Fibroblast of gingiva (primary cell): ENCODE measurements around the gene RNF217.
"Not testable (repeated sequence)": the region's sequence is repeated elsewhere in the genome, so short reads cannot be mapped to it uniquely, and the experiment has no call there.

Source experiments
- DNase-seq: peaks from one replicate; pipeline ENCODE4 v3.0.0-alpha.2; 2011; ENCODE audit warnings: low read depth

The RNF217 gene

GRCh38 chr6:124962639-124963415 is 590 bp downstream of the RNF217 start:
- peak; percentile 35 for DNase-seq

GRCh38 chr6:124963416-124963785 is 1.2 kb downstream of the RNF217 start:
- DNase-seq, result peak; percentile 79

GRCh38 chr6:124963831-124964763 is 1.9 kb downstream of the RNF217 start:
- DNase-seq, result peak; percentile 90

GRCh38 chr6:124964764-124965105 is 2.5 kb downstream of the RNF217 start:
- no peak for DNase-seq

- DNase-seq, result not testable (repeated sequence)
Measured at GRCh38 chr6:124965424-124965850, 3.2 kb downstream of the RNF217 start.

GRCh38 chr6:124967444-124967843 is 5.2 kb downstream of the RNF217 start:
- no peak for DNase-seq

- no peak for DNase-seq
Measured at GRCh38 chr6:124968401-124968800, 6.2 kb downstream of the RNF217 start.

GRCh38 chr6:124970243-124970642 is 8.0 kb downstream of the RNF217 start:
- DNase-seq, result peak; percentile 21

GRCh38 chr6:124970763-124971162 is 8.5 kb downstream of the RNF217 start:
- no peak for DNase-seq

- DNase-seq, result no peak
Measured at GRCh38 chr6:124973780-124974179, 11.5 kb downstream of the RNF217 start.

GRCh38 chr6:124974771-124975377 is 12.6 kb downstream of the RNF217 start:
- DNase-seq, result no peak

GRCh38 chr6:124977067-124977908 is 15.1 kb downstream of the RNF217 start:
- no peak for DNase-seq

GRCh38 chr6:124978451-124979293 is 16.4 kb downstream of the RNF217 start:
- DNase-seq, result no peak

GRCh38 chr6:124979294-124979678 is 17.0 kb downstream of the RNF217 start:
- DNase-seq, result no peak

GRCh38 chr6:124982669-124983068 is 20.4 kb downstream of the RNF217 start:
- no peak for DNase-seq

- DNase-seq, result no peak
Measured at GRCh38 chr6:124983383-124984083, 21.3 kb downstream of the RNF217 start.

GRCh38 chr6:124984668-124985338 is 22.6 kb downstream of the RNF217 start:
- no peak for DNase-seq

GRCh38 chr6:124986164-124986563 is 23.9 kb downstream of the RNF217 start:
- no peak for DNase-seq

- peak; percentile 57 for DNase-seq
Measured at GRCh38 chr6:124987291-124987690, 25.1 kb downstream of the RNF217 start.
